Measurements from ENCODE around the gene KIF9. TPM values are rescaled to one million over a fixed set of nuclear protein-coding genes. Genes with fewer than 3 reads are reported as not detected.
"Not testable (repeated sequence)": the region's sequence is repeated elsewhere in the genome, so short reads cannot be mapped to it uniquely, and the experiment has no call there.

Gene KIF9
- total RNA-seq, 1 donor from 2014 or later, result 2.5 TPM

GRCh38 chr3:47265008-47265407, 17.6 kb downstream of the KIF9 start:
- Mint-ChIP-seq H3K4me1 (peaks cover 12% of the 10 kb centered on the region), H3K9me3 (no peaks in the 10 kb centered on the region), H3K4me3 (no peak overlapping the region), H3K27me3 (no peaks in the 10 kb centered on the region), H3K36me3 (ENCODE audit: low read depth) (no peaks in the 10 kb centered on the region), H3K27ac (no peak overlapping the region)
- DNase-seq (no peak), ATAC-seq (ENCODE audit: low read depth) (no peak)
- ChIA-PET CTCF (no interaction called here), POLR2A (no interaction called here)
- intact Hi-C loops (cut with micrococcal nuclease), result no loop called here
- no peak for TF ChIP-seq CTCF (IDR thresholded peaks at IDR 0.05)

GRCh38 chr3:47261301-47261700, 21.3 kb downstream of the KIF9 start:
- POLR2A ChIA-PET, result no interaction called here
- DNase-seq, result no peak
- no peak overlapping the region for H3K27ac Mint-ChIP-seq
- no peak for TF ChIP-seq CTCF (IDR thresholded peaks at IDR 0.05)
- no peaks in the 10 kb centered on the region for H3K9me3 Mint-ChIP-seq
- ATAC-seq (ENCODE audit: low read depth), result no peak
- intact Hi-C loops (cut with micrococcal nuclease), result no loop called here
- H3K4me3 Mint-ChIP-seq, result no peak overlapping the region
- no peaks in the 10 kb centered on the region for H3K27me3 Mint-ChIP-seq
- CTCF ChIA-PET, result no interaction called here
- peaks cover 2% of the 10 kb centered on the region for H3K4me1 Mint-ChIP-seq
- H3K36me3 Mint-ChIP-seq (ENCODE audit: low read depth), result no peaks in the 10 kb centered on the region

- ATAC-seq (ENCODE audit: low read depth) (no peak), DNase-seq (no peak)
- Mint-ChIP-seq H3K27me3 (no peaks in the 10 kb centered on the region), H3K36me3 (ENCODE audit: low read depth) (no peaks in the 10 kb centered on the region), H3K4me3 (no peak overlapping the region), H3K9me3 (no peaks in the 10 kb centered on the region), H3K27ac (no peak overlapping the region), H3K4me1 (peaks cover under 1% of the 10 kb centered on the region)
- ChIA-PET CTCF (no interaction called here), POLR2A (no interaction called here)
- intact Hi-C loops (cut with micrococcal nuclease), result no loop called here
- no peak for TF ChIP-seq CTCF (IDR thresholded peaks at IDR 0.05)
Measured at GRCh38 chr3:47260605-47261004, 22.0 kb downstream of the KIF9 start.

- Mint-ChIP-seq H3K9me3 (no peaks in the 10 kb centered on the region), H3K27me3 (no peaks in the 10 kb centered on the region), H3K4me1 (no peaks in the 10 kb centered on the region), H3K27ac (no peak overlapping the region), H3K36me3 (ENCODE audit: low read depth) (no peaks in the 10 kb centered on the region), H3K4me3 (no peak overlapping the region)
- ChIA-PET CTCF (no interaction called here), POLR2A (no interaction called here)
- no peak for DNase-seq
- no peak for TF ChIP-seq CTCF (IDR thresholded peaks at IDR 0.05)
- intact Hi-C loops (cut with micrococcal nuclease), result no loop called here
- no peak for ATAC-seq (ENCODE audit: low read depth)
Measured at GRCh38 chr3:47259114-47259513, 23.5 kb downstream of the KIF9 start.

GRCh38 chr3:47256331-47256730, 26.3 kb downstream of the KIF9 start:
- CTCF ChIA-PET; H3K27ac Mint-ChIP-seq; DNase-seq; H3K4me3 Mint-ChIP-seq; intact Hi-C loops (cut with micrococcal nuclease); H3K9me3 Mint-ChIP-seq; POLR2A ChIA-PET; ATAC-seq (ENCODE audit: low read depth); H3K4me1 Mint-ChIP-seq; H3K27me3 Mint-ChIP-seq; H3K36me3 Mint-ChIP-seq (ENCODE audit: low read depth): not testable (repeated sequence)

GRCh38 chr3:47251689-47252088, 30.9 kb downstream of the KIF9 start:
- no peaks in the 10 kb centered on the region for H3K36me3 Mint-ChIP-seq (ENCODE audit: low read depth)
- no peaks in the 10 kb centered on the region for H3K9me3 Mint-ChIP-seq
- ChIA-PET CTCF (no interaction called here), POLR2A (no interaction called here)
- H3K27ac Mint-ChIP-seq, result no peak overlapping the region
- no peak for ATAC-seq (ENCODE audit: low read depth)
- H3K4me1 Mint-ChIP-seq, result no peaks in the 10 kb centered on the region
- no peak for TF ChIP-seq CTCF (IDR thresholded peaks at IDR 0.05)
- H3K27me3 Mint-ChIP-seq, result no peaks in the 10 kb centered on the region
- intact Hi-C loops (cut with micrococcal nuclease), result no loop called here
- DNase-seq, result no peak
- no peak overlapping the region for H3K4me3 Mint-ChIP-seq

GRCh38 chr3:47251085-47251484, 31.5 kb downstream of the KIF9 start:
- DNase-seq; H3K27me3 Mint-ChIP-seq; H3K4me1 Mint-ChIP-seq; ATAC-seq (ENCODE audit: low read depth); H3K36me3 Mint-ChIP-seq (ENCODE audit: low read depth); H3K4me3 Mint-ChIP-seq; H3K27ac Mint-ChIP-seq; H3K9me3 Mint-ChIP-seq; intact Hi-C loops (cut with micrococcal nuclease): not testable (repeated sequence)
- ChIA-PET CTCF (interaction anchor here (1.9 kb wide), 1 partner anchor 73 kb away, joined by 8 read pairs; no protein-coding TSS in a partner anchor), POLR2A (interaction anchor here (0.9 kb wide), 1 partner anchor 16 kb away, joined by 3 read pairs; no protein-coding TSS in a partner anchor)
